Activated CD8-positive, alpha-beta memory T cell treated with anti-CD3 and anti-CD28 coated beads for 1 hour (primary cell): ENCODE measurements around the gene EGFLAM.
"Not testable (repeated sequence)": the region's sequence is repeated elsewhere in the genome, so short reads cannot be mapped to it uniquely, and the experiment has no call there.

Source experiments
- DNase-seq, 2 donors: peaks; one replicate each; pipeline ENCODE4 v3.0.0-alpha.2; 2020; ENCODE audit warnings: low read depth in 1 of 2; ENCODE audit errors: extremely low read depth in 1 of 2

EGFLAM gene

DNA sequence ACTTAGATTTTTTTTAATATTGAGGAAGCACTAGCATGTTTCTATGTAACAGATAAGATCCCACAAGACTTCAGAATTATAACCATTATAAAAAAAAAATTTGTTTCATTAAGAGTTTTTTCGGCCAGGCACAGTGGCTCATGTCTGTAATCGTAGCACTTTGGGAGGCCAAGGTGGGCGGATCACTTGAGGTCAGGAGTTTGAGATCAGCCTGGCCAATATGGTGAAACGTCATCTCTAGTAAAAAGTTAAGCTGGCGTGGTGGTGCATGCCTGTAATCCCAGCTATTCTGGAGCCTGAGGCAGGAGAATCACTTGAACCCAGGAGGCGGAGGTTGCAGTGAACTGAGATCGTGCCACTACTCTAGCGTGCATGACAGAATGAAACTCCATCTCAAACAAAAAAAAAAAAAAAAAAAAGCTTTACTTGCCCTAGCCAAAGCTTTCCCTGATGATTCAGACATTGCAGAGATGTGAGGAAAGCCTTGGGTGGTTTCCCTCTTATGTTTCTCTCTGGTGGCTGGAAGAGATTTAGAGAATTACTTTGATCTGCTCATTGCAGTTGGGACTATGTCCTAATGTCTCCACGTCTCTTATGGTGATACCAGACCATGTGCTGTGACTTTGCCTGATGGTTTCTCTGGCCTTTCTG is 65.4 kb downstream of the EGFLAM start:
- no peak for DNase-seq

GRCh38 chr5:38329132-38329715 is 70.9 kb downstream of the EGFLAM start:
- no peak for DNase-seq

GRCh38 chr5:38330207-38330606 is 71.8 kb downstream of the EGFLAM start:
- no peak for DNase-seq

DNA sequence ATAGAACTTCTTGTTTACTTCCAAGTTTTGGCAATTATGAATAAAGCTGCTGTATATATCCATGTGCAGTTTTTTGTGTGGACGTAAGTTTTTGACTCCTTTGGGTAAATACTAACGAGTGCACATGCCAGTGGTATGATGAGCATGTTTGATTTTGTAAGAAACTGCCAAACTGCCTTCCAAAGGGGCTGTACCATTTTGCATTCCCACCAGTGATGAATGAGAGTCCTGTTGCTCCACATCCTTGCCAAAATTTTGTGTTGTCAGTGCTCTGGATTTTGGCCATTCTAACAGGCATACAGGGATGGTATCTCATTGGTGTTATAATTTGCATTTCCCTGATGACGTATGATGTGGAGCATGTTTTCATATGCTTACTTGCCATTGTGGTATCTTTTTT is 73.5 kb downstream of the EGFLAM start:
- DNase-seq = no peak

DNA sequence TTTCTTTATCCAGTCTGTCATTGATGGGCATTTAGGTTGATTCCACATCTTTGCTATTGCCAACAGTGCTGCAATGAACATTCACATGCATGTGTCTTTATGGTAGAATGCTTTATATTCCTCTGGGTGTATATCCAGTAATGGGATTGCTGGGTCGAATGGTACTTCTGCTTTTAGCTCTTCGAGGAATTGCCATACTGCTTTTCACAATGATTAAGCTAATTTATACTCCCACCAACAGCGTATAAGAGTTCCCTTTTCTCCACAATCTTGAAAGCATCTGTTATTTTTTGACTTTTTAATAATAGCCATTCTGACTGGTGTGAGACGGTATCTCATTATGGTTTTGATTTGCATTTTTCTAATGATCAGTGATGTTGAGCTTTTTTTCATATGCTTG is 74.8 kb downstream of the EGFLAM start:
- not testable (repeated sequence) for DNase-seq

DNA sequence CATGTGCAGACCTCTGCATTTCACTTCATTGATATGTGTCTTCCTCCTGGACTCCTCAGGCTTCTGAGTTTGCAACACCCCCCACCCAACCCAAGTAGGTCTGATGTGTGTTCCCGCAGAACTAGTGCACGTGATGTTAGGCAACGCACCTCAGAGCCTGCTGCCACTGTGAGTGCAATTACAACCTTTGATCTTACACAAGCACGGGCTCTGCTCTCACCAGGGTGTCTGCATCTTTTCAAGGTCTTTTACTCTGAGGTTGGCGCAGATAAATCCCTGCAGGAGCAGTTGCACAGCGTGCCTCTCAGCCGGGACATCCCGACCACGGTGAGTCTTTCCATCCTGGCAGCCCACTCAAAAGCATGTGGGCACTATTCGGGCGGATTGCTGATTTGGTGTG is 80.1 kb downstream of the EGFLAM start:
- no peak for DNase-seq

- DNase-seq = no peak
These were observed 81.1 kb downstream of the EGFLAM start for GRCh38 chr5:38339446-38339845.

DNA sequence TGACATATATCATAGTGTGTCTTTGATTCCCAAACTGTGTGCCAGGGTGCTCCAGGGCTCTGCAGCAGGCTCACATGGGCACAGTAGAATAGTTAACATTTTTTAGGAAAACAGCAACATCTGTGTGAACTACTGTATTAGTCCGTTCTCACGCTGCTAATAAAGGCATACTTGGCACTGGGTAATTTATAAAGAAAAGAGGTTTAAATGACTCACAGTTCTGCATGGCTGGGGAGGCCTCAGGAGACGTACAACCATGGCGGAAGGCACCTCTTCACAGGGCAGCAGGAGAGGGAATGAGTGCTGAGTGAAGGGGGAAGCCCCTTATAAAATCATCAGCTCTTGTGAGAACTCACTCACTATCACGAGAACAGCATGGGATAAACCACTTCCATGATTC is 82.7 kb downstream of the EGFLAM start:
- DNase-seq = no peak

DNA sequence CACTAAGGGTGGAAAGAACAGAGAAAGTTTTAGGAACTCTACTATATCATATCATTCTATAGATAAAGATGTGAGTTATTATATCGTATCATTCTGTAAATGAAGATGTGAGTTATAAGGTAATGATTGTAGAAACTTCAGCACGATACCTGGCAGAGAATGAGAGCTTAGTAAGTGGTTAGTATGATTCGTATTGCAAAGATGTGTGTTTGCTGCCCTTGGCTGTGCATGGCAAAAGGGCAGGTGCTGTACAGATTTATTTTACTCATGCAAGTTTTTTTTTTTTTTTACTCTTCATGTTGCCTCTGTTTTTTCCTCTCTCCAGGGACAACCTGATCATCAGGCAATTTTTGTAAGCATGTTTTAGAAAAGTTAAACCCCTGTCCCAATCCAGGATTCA is 83.3 kb downstream of the EGFLAM start:
- DNase-seq = no peak

GRCh38 chr5:38342261-38342660 is 83.9 kb downstream of the EGFLAM start:
- DNase-seq = no peak

- DNase-seq = no peak
These were observed 86.5 kb downstream of the EGFLAM start for GRCh38 chr5:38344891-38345290.

- DNase-seq = no peak
These were observed 88.2 kb downstream of the EGFLAM start for GRCh38 chr5:38346593-38346992.

DNA sequence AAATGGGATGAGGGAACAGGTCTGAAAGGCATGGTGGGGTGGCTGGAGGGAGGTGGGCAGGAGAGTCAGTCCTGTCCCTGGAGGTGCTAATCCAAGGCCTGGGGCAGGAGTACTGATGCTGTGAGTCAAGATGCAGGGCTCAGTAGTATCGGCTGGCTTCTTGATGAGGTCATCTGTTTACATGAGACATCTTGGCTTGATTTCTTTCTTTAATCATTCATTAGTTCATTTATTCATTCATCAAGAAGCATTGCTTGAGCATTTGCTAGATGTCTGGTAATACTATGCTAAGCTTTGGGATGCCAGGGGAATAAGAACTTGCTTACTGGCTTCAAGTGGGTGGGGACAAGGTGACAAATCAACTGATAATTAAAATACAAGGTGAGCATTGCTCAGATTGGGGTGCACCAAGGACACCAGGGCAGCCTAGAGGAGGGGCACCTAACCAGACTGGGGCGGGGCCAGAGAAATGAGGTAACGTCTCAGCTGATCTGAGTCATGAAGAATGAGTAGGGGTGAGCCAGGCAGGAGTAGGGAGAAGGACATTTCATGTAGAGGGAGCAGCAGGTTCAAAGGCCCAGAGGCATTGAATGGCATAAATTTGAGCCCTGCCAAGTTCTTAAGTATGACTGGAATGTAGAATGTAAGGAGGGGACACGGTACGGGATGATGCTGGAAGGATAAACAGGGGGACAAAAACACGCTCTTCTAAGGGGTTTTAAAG is 88.8 kb downstream of the EGFLAM start:
- no peak for DNase-seq

DNA sequence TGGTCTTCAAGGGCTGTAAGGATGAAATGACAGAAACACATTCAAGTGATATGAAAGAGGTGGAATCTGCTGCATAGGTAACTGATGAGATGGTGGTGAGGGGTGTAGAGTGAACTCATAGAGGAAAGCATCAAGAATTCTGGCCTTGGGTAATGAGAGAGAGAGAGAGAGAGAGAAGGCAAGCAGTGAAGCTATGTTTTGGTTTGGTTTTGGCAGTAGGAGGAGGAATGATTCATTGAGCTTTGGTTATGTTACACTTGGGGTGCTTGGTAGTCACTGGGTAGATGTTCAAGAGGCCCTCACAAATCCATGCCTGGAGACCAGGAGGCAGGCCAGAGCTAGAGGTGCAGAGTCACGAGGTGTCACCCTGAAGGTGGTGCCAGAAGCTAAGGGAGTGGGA is 89.5 kb downstream of the EGFLAM start:
- no peak for DNase-seq

DNA sequence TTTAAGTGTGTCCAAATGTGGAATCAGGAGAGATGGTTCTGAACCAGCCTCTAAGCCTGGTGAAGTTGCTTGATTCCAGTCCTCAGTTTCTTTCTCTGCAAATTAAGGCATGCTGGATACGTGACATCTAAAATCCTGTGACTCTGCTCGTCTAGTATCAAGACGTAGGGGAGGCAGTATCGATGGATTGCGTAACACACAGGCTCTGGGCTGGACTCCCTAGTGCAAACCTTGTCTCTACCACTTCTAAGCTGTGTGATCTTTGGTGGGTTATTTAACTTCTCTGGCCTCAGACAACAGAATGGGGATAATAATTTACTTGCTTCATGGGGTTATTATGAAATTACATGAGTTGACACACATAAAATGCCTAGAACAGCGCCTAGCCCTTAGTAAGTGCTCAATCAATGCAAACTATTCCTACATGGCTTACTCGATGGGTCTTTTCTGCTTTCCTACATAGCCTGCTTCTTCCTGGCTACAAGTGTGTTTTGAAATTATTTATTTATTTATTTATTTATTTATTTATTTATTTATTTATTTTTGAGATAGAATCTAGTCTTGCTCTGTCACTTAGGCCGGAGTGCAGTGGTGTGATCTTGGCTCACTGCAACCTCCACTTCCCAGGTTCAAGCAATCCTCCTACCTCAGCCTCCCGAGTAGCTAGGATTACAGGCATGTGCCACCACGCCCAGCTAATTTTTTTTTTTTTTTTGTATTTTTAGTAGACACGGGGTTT is 102.1 kb downstream of the EGFLAM start:
- no peak for DNase-seq

DNA sequence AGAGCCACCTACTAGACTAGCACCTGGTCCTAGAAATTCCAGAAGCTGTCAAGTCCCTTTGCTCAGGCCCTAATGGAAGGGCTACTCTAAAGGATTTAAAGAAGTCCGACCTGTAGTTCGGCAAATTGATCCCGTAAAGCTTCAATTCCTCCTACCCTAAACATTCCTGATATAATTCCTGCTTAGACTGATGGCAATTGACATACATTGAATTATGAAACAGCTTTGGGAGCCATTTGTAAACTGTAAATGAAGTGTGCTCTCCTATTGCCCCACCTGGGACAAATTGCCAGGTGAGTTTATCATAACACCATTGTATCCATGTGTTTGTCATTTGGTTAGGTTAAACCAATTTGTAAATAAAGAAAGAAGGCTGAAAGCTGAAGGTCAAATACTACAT is 104.4 kb downstream of the EGFLAM start:
- DNase-seq = no peak

DNA sequence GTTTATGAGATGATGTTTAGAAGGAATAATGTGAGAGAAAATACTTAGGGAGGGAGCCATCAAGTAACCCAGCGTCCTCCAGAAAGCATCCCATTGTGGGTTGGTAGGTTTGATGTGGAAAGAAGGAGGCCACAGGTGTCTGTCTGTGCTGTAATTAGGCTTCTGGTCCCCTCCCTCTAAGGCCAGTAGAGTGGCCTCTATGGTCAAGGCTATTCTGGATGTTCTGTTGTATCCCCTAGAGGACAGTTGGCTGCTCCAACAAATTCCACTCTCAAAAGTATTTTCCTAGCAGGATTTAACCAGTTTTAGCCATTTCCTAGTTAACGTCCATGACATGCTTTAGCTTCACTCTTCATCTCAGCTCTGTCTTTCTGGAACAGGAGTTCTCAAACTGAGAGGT is 106.5 kb downstream of the EGFLAM start:
- no peak for DNase-seq

GRCh38 chr5:38367410-38367809 is 109.1 kb downstream of the EGFLAM start:
- DNase-seq = no peak

DNA sequence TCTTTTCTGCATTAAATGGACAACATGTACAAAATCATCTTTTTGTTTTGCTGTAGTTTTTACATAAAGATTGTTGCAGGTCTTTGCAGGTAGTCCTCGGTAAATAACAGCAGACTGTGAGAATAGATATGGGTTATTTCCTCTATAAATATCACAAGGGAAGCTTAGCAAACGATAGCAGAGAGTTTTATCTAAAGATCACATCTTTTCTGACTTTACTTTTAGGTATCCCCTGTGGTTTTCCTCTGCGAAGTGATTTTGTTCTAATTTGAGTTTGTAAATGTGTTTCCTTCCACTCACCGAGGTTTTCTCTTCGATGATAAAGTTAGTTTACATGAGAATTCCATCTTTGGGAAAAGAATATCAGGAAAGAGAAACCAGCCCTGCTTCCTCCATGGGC is 109.6 kb downstream of the EGFLAM start:
- no peak for DNase-seq

DNA sequence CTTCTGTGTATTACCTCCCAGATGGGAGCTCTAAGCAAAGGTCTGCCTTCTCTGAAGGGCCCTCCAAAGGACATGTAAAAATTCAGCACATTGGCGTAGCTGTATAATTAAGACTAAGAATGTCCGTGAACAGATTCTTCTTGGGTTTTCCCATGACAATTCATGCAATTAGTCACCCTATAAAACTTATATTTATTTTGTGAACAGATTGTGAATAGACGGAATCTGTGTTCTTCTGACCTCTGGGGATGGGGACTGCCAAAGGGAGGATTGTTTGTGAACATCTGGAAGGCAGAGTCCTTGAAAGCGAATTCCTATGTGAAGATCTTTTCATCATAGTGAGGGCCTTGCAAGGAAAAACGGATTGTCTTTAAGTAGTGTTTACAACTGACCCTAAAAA is 111.3 kb downstream of the EGFLAM start:
- DNase-seq = no peak

DNA sequence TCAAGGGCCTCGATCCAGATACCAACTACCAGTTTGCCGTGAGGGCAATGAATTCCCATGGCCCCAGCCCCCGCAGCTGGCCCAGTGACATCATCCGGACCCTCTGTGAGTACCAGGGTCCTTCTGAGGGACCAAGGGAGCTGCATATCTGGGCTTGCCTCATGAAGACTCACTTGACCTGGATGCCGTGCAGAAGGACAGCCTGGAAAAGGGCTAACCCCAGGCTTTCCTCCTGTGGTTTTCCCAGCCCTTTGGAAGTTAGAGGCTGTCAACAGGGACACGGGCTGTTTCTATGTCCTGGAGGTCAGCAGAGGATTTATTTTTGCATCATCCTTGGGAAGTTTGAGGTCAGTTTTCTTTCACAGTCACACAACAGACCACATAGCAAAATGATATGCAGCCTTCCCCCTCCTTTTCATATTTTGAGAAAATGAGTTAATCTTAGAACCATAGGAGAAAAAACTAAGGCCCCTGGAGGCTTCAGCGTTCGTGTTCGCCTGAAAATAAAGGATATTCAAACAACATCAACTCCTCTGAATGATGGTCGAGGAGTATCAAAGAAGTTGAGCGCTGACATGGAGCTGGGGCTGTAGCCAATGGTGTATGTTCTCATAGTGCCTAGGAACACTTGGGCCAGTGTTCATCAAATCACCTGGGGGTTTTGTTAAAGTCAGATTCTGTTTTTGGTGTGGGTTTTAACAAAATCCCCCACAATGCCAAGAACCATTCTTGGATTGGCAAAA is 112.2 kb downstream of the EGFLAM start:
- DNase-seq = no peak
